ENCODE data around the gene BRF1. TPM values are rescaled to one million over a fixed set of nuclear protein-coding genes. Genes with fewer than 3 reads are reported as not detected.
A peak's percentile ranks its signal among the peaks of the same experiment; 100 is the strongest.

BRF1 gene
- total and polyA plus RNA-seq, 2 of the 13 experiments (the other 11 are each of a cell fraction or from before 2014, with no cell fraction given) = 5.1 to 11.0 TPM

DNA sequence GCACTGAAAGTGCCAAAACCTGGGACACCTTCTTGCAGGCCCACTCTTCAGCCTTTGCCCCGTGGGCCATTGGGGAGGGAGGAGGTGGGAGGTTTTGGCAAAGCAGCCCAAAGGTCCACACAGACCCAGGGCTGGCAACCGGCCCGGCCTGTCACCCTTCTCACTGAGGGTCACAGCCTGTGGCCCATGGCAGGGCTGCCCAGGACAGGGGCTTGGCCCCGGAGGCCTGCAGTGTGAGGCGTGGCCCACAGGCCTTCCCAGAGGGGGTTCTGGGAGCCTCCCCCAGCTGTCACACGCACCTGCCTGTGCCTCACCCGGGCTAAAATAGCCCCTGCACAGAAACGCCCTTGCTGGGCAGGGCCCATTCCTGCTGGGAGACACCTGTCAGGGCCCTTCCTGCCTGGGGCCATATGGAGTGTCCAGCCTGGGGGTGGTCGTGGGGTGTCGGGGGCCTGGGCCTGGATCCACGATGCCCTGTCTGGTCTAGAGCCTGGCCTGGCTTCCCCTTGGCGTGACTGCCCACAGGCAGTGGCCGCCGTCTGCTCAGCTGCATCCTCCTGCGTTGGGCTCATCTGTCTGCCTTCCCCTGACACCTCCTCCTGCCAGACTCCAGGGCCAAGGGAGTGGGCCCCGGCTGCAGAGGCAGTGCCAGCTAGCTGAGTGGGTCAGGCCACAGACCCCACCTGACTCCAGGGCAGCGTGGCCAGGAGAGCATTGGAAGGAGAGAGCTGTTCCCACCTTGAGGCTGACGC, 33.0 kb upstream of the BRF1 start:
- no peak for DNase-seq (ENCODE audit: low spot score)

More for the DNA sequence above, 33.0 kb upstream of the BRF1 start:
- no peak for ATAC-seq
- TF ChIP-seq ZNF558 (CRISPR knock-in tag; IDR thresholded peaks at IDR 0.05; ENCODE audit: borderline replicate concordance) = no peak
- TF ChIP-seq, protein P1, sequence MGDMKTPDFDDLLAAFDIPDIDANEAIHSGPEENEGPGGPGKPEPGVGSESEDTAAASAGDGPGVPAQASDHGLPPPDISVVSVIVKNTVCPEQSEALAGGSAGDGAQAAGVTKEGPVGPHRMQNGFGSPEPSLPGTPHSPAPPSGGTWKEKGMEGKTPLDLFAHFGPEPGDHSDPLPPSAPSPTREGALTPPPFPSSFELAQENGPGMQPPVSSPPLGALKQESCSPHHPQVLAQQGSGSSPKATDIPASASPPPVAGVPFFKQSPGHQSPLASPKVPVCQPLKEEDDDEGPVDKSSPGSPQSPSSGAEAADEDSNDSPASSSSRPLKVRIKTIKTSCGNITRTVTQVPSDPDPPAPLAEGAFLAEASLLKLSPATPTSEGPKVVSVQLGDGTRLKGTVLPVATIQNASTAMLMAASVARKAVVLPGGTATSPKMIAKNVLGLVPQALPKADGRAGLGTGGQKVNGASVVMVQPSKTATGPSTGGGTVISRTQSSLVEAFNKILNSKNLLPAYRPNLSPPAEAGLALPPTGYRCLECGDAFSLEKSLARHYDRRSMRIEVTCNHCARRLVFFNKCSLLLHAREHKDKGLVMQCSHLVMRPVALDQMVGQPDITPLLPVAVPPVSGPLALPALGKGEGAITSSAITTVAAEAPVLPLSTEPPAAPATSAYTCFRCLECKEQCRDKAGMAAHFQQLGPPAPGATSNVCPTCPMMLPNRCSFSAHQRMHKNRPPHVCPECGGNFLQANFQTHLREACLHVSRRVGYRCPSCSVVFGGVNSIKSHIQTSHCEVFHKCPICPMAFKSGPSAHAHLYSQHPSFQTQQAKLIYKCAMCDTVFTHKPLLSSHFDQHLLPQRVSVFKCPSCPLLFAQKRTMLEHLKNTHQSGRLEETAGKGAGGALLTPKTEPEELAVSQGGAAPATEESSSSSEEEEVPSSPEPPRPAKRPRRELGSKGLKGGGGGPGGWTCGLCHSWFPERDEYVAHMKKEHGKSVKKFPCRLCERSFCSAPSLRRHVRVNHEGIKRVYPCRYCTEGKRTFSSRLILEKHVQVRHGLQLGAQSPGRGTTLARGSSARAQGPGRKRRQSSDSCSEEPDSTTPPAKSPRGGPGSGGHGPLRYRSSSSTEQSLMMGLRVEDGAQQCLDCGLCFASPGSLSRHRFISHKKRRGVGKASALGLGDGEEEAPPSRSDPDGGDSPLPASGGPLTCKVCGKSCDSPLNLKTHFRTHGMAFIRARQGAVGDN (CRISPR knock-in tag; IDR thresholded peaks at IDR 0.05) = 0 out of 2 replicates have a peak, but pooled peaks have one; percentile 13
- TF ChIP-seq, protein P2, sequence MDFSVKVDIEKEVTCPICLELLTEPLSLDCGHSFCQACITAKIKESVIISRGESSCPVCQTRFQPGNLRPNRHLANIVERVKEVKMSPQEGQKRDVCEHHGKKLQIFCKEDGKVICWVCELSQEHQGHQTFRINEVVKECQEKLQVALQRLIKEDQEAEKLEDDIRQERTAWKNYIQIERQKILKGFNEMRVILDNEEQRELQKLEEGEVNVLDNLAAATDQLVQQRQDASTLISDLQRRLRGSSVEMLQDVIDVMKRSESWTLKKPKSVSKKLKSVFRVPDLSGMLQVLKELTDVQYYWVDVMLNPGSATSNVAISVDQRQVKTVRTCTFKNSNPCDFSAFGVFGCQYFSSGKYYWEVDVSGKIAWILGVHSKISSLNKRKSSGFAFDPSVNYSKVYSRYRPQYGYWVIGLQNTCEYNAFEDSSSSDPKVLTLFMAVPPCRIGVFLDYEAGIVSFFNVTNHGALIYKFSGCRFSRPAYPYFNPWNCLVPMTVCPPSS (IDR thresholded peaks at IDR 0.05) = no peak
- TF ChIP-seq AGO2 (optimal IDR thresholded peaks at IDR 0.05; ENCODE audit: low read depth, low read length) = peak; percentile 9
- no peak overlapping the region for H3K4me3 ChIP-seq (replicated peaks in 1 of 3; ENCODE audit: insufficient read depth in 1 of 3, low read depth in 2 of 3, low read length in 3 of 3)
- H3K9me3 ChIP-seq (ENCODE audit: low read length) = no peaks in the 10 kb centered on the region
- no peaks in the 10 kb centered on the region; a peak in 1 of 5 replicates for H3K36me3 ChIP-seq (replicated peaks in 1 of 2; ENCODE audit: control insufficient read depth in 1 of 2, insufficient read depth in 2 of 2, low read length in 2 of 2)
- no peak overlapping the region for H3K27ac ChIP-seq (ENCODE audit: extremely low read length, insufficient read depth, low read length)
- H2AFZ ChIP-seq (ENCODE audit: low read length) = no peak overlapping the region
- intact Hi-C loops (cut with micrococcal nuclease; ENCODE audit: unreplicated experiment) = no loop called here
- FAIRE-seq = no peak
- H3K9ac ChIP-seq (ENCODE audit: insufficient read depth, low read depth, low read length) = no peak overlapping the region
- no peak overlapping the region for H3K4me2 ChIP-seq (ENCODE audit: low read depth, low read length)
- CTCF ChIA-PET (ENCODE audit: low intra/inter-chr PET ratio, low total read pairs) = no interaction called here
- no peaks in the 10 kb centered on the region for H3K27me3 ChIP-seq (ENCODE audit: control insufficient read depth in 1 of 2, insufficient read depth in 2 of 2, low read length in 2 of 2)
- POLR2A ChIA-PET = interaction anchor here (0.8 kb wide), 1 partner anchor 33 kb away, joined by 4 read pairs; the partner anchor contains the start of gene BRF1
- WGBS (ENCODE audit: low lambda C conversion rate) = 62% methylated on average over 7 of the region's 18 CpGs
- no TSS peak for BruUV-seq (replicated peaks)
- in situ Hi-C loops (cut with HindIII; ENCODE audit: extremely low pct_ligation_motif_present, low pct_unique_long_range_greater_than_20kb) = no loop called here
- H3K4me1 ChIP-seq (ENCODE audit: insufficient read depth, low read length) = peaks cover 8% of the 10 kb centered on the region; the same call in 1 of the 2 replicates
- H4K20me1 ChIP-seq (ENCODE audit: insufficient read depth, low read length) = peaks cover 4% of the 10 kb centered on the region; the same call in 1 of the 2 replicates
- H3K79me2 ChIP-seq (ENCODE audit: insufficient read depth, low read length) = peaks cover 5% of the 10 kb centered on the region

Measured in HepG2 (cell line).